Stimulated activated CD4-positive, alpha-beta T cell treated with anti-CD3 and anti-CD28 coated beads, TNF-alpha, amount 100 ng/mL, for 1 hour (primary cell): ENCODE measurements around the gene FGF11.
"Not testable (repeated sequence)": the region's sequence is repeated elsewhere in the genome, so short reads cannot be mapped to it uniquely, and the experiment has no call there.

Experiments used
- DNase-seq, 3 donors: peaks; one replicate each; pipeline ENCODE4 v3.0.0-alpha.2; 2020; ENCODE audit warnings: low read depth in 3 of 3, low spot score in 1 of 3

Gene FGF11

DNA sequence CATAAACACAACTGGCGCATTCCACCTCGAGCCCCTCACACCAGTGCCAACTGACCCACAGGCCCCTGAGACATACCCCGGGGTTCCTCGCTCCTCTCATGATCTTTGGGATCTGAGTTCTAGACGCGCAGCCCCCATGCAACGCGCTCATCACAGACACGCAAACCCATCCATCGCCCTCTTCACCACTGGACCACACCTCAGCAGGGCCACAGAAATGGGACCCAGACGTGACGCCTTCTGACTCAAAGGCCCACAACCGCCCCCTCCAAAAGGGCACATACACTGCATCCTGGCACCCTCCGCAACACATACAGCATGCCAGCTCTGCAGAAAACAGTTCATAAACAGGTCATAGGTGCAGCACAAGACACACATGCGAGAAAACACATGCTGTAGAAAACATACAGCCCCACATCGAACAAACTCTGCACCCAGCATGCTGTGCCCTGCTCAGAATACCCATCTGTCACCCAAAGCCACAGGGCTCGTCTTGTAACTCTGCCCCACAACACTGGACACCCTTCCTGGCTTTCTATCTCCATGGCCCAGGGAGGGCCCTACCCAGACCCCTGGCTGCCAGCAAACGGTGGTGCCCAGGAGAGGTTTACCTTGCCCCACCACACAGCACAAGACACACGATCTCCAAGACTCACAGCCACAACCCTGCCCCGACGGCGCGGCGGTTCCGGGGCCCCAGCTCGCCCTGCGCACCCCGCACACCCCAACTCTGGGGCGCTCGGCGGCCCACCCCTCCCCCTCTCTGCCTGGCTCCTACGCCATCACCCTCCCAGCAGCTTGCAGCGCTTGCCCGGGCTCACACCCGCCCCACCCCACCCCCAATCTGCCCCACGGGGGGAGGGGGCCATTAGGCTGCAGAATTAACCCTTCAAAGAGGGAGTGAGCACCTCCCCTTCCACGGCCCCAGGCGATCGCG lies 39.2 kb downstream of the FGF11 start:
- peak in 1 of 3 donors; percentile 41 for DNase-seq

DNA sequence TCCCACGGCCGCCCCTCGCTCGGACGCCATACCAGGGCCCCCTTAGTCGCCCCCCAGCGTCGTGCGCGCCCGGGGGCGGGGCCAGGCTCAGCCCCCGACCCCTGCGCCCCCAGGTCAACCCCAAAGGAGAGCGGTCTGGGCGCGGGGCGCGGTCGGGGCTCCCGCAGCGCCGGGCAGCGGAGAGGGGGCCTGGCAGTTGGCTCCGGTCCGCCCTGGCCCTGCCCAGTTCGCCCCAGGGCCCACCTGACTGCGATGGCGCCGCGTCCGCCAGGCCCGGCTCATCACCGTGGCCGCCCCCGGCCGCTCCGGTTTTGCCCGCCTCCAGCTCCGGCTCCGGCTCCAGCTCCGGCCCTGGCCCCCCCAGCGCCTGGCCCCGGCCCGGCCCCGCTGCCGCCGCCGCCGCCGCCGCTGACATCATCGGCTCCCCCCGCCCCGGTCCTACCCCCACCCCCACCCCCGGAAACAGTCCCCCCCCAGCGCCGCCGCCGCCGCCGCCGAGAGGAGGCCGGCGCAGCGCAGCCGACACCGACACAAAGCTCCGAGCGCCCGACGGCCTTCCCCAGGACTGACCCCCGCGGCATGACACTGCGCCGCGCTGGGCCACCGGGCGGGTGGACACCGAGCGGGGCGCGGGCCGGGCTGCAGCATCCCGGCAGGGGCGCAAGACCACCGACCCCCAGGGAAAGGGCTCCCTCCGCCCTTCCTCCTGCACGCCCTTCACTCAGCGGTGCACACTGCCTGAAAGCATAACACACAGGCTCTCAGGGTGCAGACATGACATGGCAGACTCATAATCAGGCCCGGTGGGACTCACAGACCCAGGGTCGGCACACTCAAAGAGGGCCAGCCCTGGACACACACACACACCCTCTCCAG lies 40.1 kb downstream of the FGF11 start, which contains the start of gene ZBTB4:
Gene ZBTB4 (minus strand): TSS at position 419 of the 876 bp plus-strand sequence. CDS start 12,830 bp downstream, outside the sequence.
- DNase-seq: peak in 1 of 3 donors; percentile 49

DNA sequence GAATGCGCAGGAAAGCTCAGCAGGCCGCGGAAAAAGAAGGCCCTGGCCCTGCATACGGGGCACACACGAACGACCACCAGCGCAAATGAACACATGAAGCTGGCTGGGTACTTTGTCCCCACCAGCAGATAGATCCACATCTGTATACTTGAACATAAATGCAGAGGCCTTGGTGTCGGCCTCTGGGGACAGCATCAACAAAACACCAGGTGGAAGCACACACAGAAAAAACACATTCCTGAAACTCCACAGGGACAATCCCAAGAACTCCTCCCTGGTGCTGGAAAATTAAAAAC lies 40.7 kb downstream of the FGF11 start:
- no peak for DNase-seq

DNA sequence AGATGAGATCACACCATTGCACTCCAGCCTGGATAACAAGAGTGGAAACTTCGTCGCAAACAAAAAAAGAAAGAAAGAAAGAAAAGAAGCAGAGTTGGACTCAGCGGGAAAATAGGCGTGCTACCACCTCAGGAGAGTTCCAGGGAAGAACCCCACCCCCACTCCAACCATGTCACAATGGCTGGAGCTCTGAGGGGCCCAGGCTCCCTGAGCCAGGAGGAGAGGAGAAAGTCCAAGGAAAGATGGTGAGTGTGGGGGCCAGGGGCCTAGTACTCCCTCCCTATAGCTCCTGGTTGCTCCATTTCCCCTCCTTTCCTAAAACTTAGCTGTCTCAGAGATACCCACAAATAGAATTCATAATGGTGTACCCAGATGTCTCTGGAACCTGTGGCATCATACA lies 42.0 kb downstream of the FGF11 start, which contains the start of gene SLC35G6:
Gene SLC35G6 (plus strand): TSS at position 172 of the 400 bp plus-strand sequence. CDS start 71 bp downstream, at position 243.
- DNase-seq: not testable (repeated sequence)

DNA sequence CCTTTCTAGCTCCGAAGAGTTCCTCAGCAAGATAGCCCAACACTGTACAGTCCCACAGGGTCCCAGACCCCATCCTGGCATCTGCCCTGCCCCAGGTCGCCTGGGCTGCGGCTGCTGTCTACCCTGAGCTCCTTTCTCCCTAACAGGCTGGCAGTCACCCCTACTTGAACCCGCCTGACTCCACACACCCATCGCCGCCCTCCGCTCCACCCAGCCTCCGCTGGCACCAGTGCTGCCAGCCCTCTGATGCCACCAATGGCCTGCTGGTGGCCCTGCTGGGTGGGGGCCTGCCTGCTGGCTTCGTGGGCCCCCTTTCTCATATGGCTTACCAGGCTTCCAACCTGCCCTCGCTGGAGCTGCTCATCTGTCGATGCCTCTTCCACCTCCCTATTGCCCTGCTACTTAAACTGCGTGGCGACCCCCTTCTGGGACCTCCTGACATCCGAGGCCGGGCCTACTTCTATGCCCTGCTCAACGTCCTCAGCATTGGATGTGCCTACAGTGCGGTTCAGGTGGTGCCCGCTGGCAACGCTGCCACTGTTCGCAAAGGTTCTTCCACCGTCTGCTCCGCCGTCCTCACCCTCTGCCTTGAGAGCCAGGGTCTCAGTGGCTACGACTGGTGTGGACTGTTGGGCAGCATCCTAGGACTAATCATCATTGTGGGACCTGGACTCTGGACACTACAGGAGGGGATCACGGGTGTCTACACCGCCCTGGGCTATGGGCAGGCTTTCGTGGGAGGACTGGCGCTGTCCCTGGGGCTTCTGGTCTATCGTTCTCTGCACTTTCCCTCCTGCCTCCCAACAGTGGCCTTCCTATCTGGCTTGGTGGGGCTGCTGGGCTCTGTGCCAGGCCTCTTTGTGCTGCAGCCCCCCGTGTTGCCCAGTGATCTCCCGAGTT lies 42.8 kb downstream of the FGF11 start:
- not testable (repeated sequence) for DNase-seq

DNA sequence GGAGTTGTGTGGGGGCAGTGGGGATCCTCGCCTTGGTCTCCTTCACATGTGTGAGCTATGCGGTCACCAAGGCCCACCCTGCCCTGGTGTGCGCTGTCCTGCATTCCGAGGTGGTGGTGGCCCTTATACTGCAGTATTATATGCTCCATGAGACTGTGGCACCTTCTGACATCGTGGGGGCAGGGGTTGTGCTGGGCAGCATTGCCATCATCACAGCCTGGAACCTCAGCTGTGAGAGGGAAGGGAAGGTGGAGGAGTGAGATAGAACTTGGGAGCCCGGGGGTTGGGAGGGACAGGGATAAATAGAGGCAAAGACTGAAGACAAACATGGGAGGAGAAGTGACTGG lies 43.4 kb downstream of the FGF11 start:
- DNase-seq: not testable (repeated sequence)

DNA sequence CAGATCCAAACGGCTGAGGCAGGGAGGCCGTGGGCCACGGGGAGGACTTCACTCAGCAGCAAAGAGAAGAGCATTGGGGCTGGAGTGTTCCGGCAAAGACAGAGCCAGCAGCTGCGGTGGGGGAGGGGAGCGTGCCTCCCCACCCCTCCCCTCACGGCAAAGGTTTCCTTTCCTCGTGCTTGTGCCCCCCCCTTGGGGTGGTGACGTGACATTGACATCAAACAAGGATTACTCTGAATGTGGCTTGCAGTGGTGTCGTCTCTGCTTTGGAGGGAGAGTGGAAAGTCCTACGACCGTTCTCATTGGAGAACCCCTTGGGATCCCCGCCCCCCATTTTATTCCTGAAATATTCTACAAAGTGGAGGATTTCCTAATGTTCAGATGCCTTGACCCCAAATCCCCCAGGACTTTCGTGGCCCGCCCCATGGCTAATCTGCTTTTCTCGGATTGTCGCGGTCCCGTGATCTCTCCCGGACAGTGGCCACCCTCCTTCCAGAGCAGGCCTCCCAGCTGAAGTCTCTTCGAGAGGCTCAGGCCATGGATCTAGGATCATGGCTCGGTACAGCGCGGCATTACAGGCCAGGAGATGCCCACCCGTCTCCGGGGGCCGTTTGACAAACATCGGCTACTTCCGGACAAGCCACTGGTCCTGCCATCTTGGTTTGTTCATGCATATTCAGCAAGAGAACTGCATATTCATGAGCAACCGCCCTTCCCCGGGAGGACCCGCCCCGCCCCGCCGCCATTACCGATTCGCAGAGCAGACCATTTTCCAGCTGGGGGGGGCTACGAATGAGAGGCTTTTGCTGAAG lies 44.1 kb downstream of the FGF11 start:
- DNase-seq: peak; percentile 79 to 94 (median 88)

DNA sequence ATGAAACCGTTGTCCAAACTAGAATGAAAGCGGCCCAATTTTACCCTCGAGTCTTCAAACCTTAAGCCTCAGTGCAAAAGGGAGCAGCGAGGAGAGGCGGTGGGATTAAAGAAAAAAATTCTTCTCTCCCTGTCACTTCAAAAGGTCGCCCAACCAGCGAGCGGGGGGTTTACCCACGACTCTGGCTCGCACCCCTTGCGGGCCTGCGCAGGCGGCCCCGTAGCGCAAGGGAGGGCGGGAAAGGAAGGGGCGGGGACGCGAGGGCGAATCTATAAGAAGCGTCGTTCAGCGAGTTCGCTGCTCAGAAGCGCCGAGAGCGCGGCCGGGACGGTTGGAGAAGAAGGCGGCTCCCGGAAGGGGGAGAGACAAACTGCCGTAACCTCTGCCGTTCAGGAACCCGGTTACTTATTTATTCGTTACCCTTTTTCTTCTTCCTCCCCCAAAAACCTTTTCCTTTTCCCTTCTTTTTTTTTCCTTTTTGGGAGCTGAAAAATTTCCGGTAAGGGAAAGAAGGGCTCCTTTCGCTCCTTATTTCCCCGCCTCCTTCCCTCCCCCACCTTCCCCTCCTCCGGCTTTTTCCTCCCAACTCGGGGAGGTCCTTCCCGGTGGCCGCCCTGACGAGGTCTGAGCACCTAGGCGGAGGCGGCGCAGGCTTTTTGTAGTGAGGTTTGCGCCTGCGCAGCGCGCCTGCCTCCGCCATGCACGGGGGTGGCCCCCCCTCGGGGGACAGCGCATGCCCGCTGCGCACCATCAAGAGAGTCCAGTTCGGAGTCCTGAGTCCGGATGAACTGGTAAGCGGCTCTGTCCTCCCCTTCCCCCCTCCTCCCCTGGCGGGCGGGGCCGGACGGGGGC lies 45.0 kb downstream of the FGF11 start, which contains the start of gene POLR2A:
Gene POLR2A (plus strand): TSS at position 300 of the 852 bp plus-strand sequence.
- peak; percentile 96 to 99 (median 98) for DNase-seq

DNA sequence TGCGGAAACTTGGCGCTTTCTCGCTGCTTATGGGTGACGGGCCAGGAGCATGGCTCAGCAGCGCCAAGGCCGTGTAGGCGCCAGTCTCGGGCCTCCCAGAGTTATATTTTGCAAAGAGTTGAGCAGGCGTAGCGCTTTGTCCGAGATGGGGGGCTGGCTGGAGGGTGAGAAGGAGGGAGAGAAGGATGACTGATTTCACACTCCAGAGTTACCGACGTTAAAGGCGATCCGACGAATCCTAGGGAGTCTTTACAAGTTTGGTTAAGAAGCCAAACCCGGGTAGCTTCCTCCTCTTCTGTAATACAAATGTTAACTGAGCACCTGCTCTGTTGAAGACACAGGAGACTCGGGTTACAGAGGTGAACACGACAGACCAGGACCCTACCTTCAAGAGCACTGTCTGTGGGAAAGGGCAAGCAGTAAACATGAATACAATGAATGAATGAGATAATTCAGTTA lies 45.6 kb downstream of the FGF11 start:
- no peak for DNase-seq

DNA sequence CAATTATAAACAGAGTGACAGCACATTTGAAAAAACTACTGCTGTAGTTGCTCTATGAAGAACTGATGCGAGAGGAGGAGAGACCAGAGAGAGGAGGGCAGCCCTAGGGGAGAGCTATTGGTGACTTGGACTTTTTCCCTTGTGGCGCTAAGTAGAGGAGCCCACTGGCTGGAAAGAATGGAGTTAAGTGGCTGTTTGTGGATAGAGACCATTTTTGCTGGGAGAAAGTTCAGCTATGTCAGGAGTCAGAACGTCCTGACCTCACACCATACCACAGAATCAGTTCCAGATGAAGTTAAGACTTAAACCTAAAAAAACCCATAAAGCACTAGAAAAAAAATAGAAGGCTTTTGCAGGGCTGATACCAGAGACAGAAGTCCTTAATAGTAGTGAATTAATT lies 46.9 kb downstream of the FGF11 start:
- no peak for DNase-seq

DNA sequence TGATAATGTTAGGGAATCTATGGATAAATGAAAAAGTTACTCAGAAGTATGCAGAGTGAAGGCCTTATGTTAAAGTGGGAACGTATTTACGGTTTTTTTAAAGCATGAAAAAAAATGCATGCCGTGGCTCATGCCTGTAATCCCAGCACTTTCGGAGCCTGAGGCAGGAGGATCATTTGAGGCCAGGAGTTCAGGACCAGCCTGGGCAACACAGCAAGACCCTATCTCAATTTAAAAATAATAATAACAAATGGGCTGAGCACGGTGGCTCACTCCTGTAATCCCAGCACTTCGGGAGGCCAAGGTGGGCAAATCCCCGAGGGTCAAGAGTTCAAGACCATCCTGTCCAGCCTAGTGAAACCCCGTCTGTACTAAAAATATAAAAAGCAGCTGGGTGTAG lies 50.8 kb downstream of the FGF11 start:
- DNase-seq: no peak

DNA sequence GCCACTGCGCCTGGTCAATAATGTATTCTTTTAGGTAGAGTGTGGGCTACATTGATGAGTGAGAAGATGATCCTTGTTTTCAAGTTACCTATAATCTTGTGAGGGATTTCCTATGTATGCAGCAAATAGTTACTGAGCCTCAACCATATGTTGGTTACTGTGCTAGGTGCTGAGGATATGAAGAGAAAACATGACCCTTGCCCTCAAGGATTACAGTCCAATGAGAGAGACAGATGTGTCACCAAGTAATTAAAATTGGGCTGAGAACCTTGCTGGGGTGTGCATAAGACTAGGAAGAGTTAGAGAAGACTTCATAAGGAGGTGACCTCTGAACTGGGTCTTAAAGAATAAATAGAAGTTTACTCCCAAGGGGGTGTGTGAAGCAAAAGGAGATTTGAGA lies 52.3 kb downstream of the FGF11 start:
- DNase-seq: no peak

DNA sequence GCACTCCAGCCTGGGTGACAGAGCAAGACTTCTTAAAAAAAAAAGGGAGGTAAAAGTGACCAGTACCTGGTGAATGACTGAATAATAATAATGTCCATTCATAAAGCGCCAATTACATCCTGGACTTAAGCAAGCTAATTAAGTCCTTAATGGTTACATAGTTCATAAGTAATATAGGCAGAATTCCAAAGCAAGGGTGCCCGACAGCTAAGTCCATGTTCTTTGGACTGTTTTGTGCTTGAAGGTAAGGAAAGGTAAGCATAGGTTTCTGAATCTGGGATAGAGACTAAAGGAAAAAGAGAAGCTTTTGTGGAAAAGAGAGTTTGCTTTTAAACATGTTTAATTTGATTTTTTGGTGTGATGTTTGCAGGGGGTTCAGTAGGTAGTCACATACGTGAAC lies 54.6 kb downstream of the FGF11 start:
- DNase-seq: no peak
